GM23248 (cell line): ENCODE measurements around the gene PNPLA1.

Source experiments
- EZH2 ChIP-seq: fragments of 200-600 bp; sonication (generic); IDR thresholded peaks from 2 replicates; pipeline ENCODE4 v1.6.1; 2018; ENCODE audit warnings: antibody characterized with exemption, mild to moderate bottlenecking; ENCODE audit not compliant: insufficient read depth, poor library complexity, severe bottlenecking
- EZH2phosphoT487 ChIP-seq: fragments of 200-600 bp; sonication (generic); IDR thresholded peaks from 2 replicates; pipeline ENCODE4 v1.6.1; 2018; ENCODE audit warnings: antibody characterized with exemption, moderate library complexity, mild to moderate bottlenecking, low read depth; ENCODE audit not compliant: insufficient read depth

- TF ChIP-seq EZH2, result no peak
- no peak for TF ChIP-seq EZH2phosphoT487
Measured at GRCh38 chr6:36355819-36356218, 86.0 kb downstream of the PNPLA1 start.
